CD14-positive monocyte (primary cell): ENCODE measurements around the gene ZNF70. TPM values are rescaled to one million over a fixed set of nuclear protein-coding genes. Genes with fewer than 3 reads are reported as not detected.

Experiments
- DNase-seq, 3 donors: peaks; one replicate each; pipeline ENCODE4 v3.0.0-alpha.2; 2011 to 2022
- H2AFZ ChIP-seq: 2 replicates; pipeline ENCODE4 v1.6.0; 2012; ENCODE audit warnings: mild to moderate bottlenecking, low read depth, low read length, inconsistent platforms; ENCODE audit not compliant: insufficient read depth, poor library complexity, severe bottlenecking
- H3K27ac ChIP-seq, 2 donors: 1 replicate in 1 of 2; 2 replicates in 1 of 2; pipeline ENCODE4 v1.5.1; 2012 to 2013; ENCODE audit warnings: low read length in 2 of 2, control low read depth in 1 of 2, inconsistent platforms in 1 of 2, low read depth in 1 of 2, mild to moderate bottlenecking in 1 of 2
- H3K27me3 ChIP-seq, 2 donors: one replicate each; pipeline versions ENCODE4 v1.6.0 to v1.6.1; 2011 to 2013; ENCODE audit warnings: low read length in 2 of 2; ENCODE audit not compliant: control insufficient read depth in 2 of 2, insufficient read depth in 2 of 2
- H3K36me3 ChIP-seq, 2 donors: replicated peaks in 1 of 2; 1 replicate in 1 of 2; 2 replicates in 1 of 2; pipeline versions ENCODE4 v1.5.1 to v1.6.1; 2012 to 2013; ENCODE audit warnings: low read length in 2 of 2, control low read depth in 1 of 2, inconsistent platforms in 1 of 2, mild to moderate bottlenecking in 1 of 2; ENCODE audit not compliant: insufficient read depth in 2 of 2, control insufficient read depth in 1 of 2
- H3K4me1 ChIP-seq, 2 donors: 1 replicate in 1 of 2; 2 replicates in 1 of 2; pipeline versions ENCODE4 v1.5.1 to v1.6.1; 2012 to 2013; ENCODE audit warnings: low read length in 2 of 2, control low read depth in 1 of 2, inconsistent platforms in 1 of 2, mild to moderate bottlenecking in 1 of 2, moderate library complexity in 1 of 2; ENCODE audit not compliant: insufficient read depth in 2 of 2, control insufficient read depth in 1 of 2
- H3K4me2 ChIP-seq: replicated peaks from 2 replicates; pipeline ENCODE3; 2012; ENCODE audit warnings: low read length, moderate library complexity, mild to moderate bottlenecking; ENCODE audit not compliant: poor library complexity, severe bottlenecking; ENCODE audit errors: extremely low read depth
- H3K4me3 ChIP-seq, 3 experiments: fragments of 200-600 bp in 1 of 3; sonication (generic) in 1 of 3; replicated peaks in 1 of 3; 1 replicate in 2 of 3; 2 replicates in 1 of 3; pipeline ENCODE4 v1.5.1; 2011 to 2013; ENCODE audit warnings: low read length in 3 of 3, mild to moderate bottlenecking in 3 of 3, control low read depth in 2 of 3, low read depth in 2 of 3, inconsistent platforms in 1 of 3, moderate library complexity in 1 of 3
- H3K79me2 ChIP-seq: 2 replicates; pipeline ENCODE4 v1.6.0; 2012; ENCODE audit warnings: mild to moderate bottlenecking, control low read depth, inconsistent platforms, low read length, moderate library complexity; ENCODE audit not compliant: insufficient read depth
- H3K9ac ChIP-seq: 2 replicates; pipeline ENCODE4 v1.6.0; 2017; ENCODE audit warnings: low read length, mild to moderate bottlenecking; ENCODE audit not compliant: insufficient read depth, poor library complexity, severe bottlenecking
- H3K9me3 ChIP-seq, 2 donors: replicated peaks in 1 of 2; 1 replicate in 1 of 2; 2 replicates in 1 of 2; pipeline versions ENCODE4 v1.5.1 to v1.6.1; 2012 to 2013; ENCODE audit warnings: low read length in 2 of 2, control low read depth in 1 of 2; ENCODE audit not compliant: control insufficient read depth in 1 of 2, insufficient read depth in 1 of 2
- H4K20me1 ChIP-seq: 2 replicates; pipeline ENCODE4 v1.6.0; 2012; ENCODE audit warnings: mild to moderate bottlenecking, low read length, control low read depth, moderate library complexity; ENCODE audit not compliant: insufficient read depth
- H3K27ac Mint-ChIP-seq, 7 donors: one replicate each; pipeline ENCODE4 v1.8.0; 2020; ENCODE audit warnings: mild to moderate bottlenecking in 7 of 7, mixed read lengths in 7 of 7, moderate library complexity in 6 of 7, inconsistent platforms in 2 of 7
- H3K27me3 Mint-ChIP-seq, 3 donors: one replicate each; pipeline ENCODE4 v1.8.0; 2021 to 2022; ENCODE audit warnings: low read depth in 3 of 3, mild to moderate bottlenecking in 3 of 3, mixed read lengths in 3 of 3, moderate library complexity in 3 of 3, inconsistent platforms in 1 of 3
- H3K36me3 Mint-ChIP-seq, 2 donors: one replicate each; pipeline ENCODE4 v1.8.0; 2020; ENCODE audit warnings: mixed read lengths in 2 of 2, inconsistent platforms in 1 of 2, mild to moderate bottlenecking in 1 of 2
- H3K4me1 Mint-ChIP-seq: one replicate; pipeline ENCODE4 v1.8.0; 2020; ENCODE audit warnings: mild to moderate bottlenecking, mixed read lengths
- H3K4me3 Mint-ChIP-seq, 2 donors: one replicate each; pipeline ENCODE4 v1.8.0; 2020; ENCODE audit warnings: mild to moderate bottlenecking in 2 of 2, mixed read lengths in 2 of 2, moderate library complexity in 1 of 2
- H3K9me3 Mint-ChIP-seq, 7 donors: one replicate each; pipeline ENCODE4 v1.8.0; 2020 to 2022; ENCODE audit warnings: mixed read lengths in 7 of 7, mild to moderate bottlenecking in 6 of 7, moderate library complexity in 6 of 7, inconsistent platforms in 2 of 7
- WGBS: methylation state at CpG from one replicate; pipeline ENCODE4 v1.1.5; 2013; ENCODE audit warnings: missing lambda C conversion rate; ENCODE audit not compliant: insufficient coverage; 5-methylcytosine and 5-hydroxymethylcytosine counted together
- intact Hi-C, 2 donors: fragments of 100-400 bp; cut with micrococcal nuclease; formaldehyde crosslinking; loops; one replicate each; pipeline versions ENCODE4 v1.15.0 to v1.15.1; 2023
- polyA plus RNA-seq, 3 donors: library from polyadenylated mRNA; depleted of rRNA in 1 of 3; unstranded in 2 of 3; stranded (reverse) in 1 of 3; fragments of 300-500 nt in 2 of 3; fragments of >200 nt in 1 of 3; fragmentation: Illumina TruSeq in 2 of 3; gene quantifications; 1 replicate in 2 of 3; 2 replicates in 1 of 3; pipeline ENCODE4 v1.2.3, GENCODE V29; 2012 to 2021
- TF ChIP-seq, protein P1 (sequence below): fragments of 200-600 bp; IDR thresholded peaks from one replicate; pipeline ENCODE4 v1.8.0; 2022; ENCODE audit warnings: antibody characterized with exemption, mild to moderate bottlenecking

The ZNF70 gene
- polyA plus RNA-seq, 3 donors = 0.04 to 0.85 (median 0.09) TPM

DNA sequence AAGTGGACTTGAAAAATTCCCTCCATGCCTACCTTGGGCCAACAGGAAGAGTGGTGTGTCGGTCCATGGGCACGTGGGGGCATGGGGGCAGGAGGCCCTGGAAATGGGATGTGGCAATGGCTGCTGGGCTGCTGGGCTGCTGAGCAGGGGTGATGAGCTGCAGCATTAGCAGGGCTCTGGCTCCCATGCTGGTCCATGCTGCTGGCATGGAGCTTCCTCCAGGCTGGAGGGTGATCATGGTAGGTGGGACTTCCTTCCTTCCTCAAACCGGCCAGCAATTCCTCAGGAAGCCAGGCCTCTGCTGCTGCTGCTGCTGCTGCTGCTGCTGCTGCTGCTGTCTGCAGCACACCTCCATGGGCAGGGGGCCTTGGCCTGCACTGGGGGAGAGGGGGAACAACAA is 55.8 kb downstream of the ZNF70 start:
- no peaks in the 10 kb centered on the region for H3K27me3 ChIP-seq
- peaks cover 38 to 73% of the 10 kb centered on the region in 2 donors for H3K36me3 ChIP-seq
- H3K79me2 ChIP-seq = peaks cover 11% of the 10 kb centered on the region
- H3K4me1 Mint-ChIP-seq = peaks cover 43% of the 10 kb centered on the region
- no peak overlapping the region for H2AFZ ChIP-seq
- peak overlapping the region; percentile 78 to 90 for H3K27ac ChIP-seq
- H3K36me3 Mint-ChIP-seq = peaks cover 65 to 75% of the 10 kb centered on the region in 2 donors
- TF ChIP-seq, protein P1, sequence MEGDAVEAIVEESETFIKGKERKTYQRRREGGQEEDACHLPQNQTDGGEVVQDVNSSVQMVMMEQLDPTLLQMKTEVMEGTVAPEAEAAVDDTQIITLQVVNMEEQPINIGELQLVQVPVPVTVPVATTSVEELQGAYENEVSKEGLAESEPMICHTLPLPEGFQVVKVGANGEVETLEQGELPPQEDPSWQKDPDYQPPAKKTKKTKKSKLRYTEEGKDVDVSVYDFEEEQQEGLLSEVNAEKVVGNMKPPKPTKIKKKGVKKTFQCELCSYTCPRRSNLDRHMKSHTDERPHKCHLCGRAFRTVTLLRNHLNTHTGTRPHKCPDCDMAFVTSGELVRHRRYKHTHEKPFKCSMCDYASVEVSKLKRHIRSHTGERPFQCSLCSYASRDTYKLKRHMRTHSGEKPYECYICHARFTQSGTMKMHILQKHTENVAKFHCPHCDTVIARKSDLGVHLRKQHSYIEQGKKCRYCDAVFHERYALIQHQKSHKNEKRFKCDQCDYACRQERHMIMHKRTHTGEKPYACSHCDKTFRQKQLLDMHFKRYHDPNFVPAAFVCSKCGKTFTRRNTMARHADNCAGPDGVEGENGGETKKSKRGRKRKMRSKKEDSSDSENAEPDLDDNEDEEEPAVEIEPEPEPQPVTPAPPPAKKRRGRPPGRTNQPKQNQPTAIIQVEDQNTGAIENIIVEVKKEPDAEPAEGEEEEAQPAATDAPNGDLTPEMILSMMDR = no peak
- no peaks in the 10 kb centered on the region for H3K9me3 Mint-ChIP-seq
- no peak overlapping the region for H3K4me2 ChIP-seq
- no peaks in the 10 kb centered on the region for H4K20me1 ChIP-seq
- no peak overlapping the region for H3K9ac ChIP-seq
- 0% methylated on average over 2 of the region's 3 CpGs for WGBS
- no peaks in the 10 kb centered on the region for H3K9me3 ChIP-seq
- H3K4me3 ChIP-seq = no peak overlapping the region
- H3K4me1 ChIP-seq = peaks cover 40 to 41% of the 10 kb centered on the region in 2 donors
- no peak for DNase-seq
- H3K4me3 Mint-ChIP-seq = peak overlapping the region in 1 of 2 donors; percentile 16
- peak overlapping the region; percentile 93 to 98 (median 97) for H3K27ac Mint-ChIP-seq
- intact Hi-C loops = no loop called here
- no peaks in the 10 kb centered on the region for H3K27me3 Mint-ChIP-seq

DNA sequence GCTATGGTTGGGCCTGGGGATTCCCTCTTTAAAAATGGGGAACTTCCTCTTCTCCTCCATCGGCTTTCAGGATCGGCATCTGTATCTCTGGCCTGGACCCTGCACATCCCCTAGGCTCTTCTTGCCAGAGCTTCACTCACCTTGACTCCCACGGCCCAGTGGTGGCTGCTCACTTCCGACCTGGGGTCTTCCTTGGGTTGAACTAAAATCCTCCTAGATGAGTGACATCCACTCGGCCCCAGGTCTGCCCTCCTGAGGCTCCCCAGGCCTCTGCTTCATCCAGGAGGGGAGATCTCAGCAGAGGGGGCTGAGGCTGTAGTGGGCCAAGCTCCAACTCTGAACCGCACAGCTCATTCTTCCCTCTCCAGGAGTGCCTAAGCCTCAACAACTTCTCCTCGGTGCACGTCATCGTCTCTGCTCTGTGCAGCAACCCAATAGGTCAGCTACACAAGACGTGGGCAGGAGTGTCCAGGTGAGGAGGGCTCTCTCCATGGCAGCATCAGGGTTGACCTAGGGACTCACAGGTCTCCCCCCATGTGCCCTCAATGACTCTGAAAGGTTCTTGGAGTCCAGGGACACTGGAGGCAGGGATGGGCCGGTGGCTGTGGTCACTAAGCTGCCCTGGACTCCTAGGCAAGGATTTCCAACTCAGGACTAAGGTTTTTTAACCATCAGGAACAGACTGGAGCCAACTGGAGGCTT is 56.8 kb downstream of the ZNF70 start:
- Histone ChIP-seq H2AFZ (no peak overlapping the region), H3K79me2 (peaks cover 11% of the 10 kb centered on the region), H3K9ac (no peak overlapping the region), H3K4me3 (no peak overlapping the region), H3K4me1 (peaks cover 40 to 41% of the 10 kb centered on the region in 2 donors), H3K27me3 (no peaks in the 10 kb centered on the region), H3K27ac (peak overlapping the region in 1 of 2 donors; percentile 90), H4K20me1 (no peaks in the 10 kb centered on the region), H3K9me3 (no peaks in the 10 kb centered on the region), H3K36me3 (peaks cover 34 to 73% of the 10 kb centered on the region in 2 donors), H3K4me2 (no peak overlapping the region)
- no peaks in the 10 kb centered on the region for H3K27me3 Mint-ChIP-seq
- intact Hi-C loops = no loop called here
- DNase-seq = no peak
- H3K36me3 Mint-ChIP-seq = peaks cover 66 to 76% of the 10 kb centered on the region in 2 donors
- TF ChIP-seq, protein P1 = no peak
- WGBS = 89% methylated on average over 7 of the region's 11 CpGs
- no peak overlapping the region for H3K4me3 Mint-ChIP-seq
- peaks cover 45% of the 10 kb centered on the region for H3K4me1 Mint-ChIP-seq
- no peaks in the 10 kb centered on the region for H3K9me3 Mint-ChIP-seq
- H3K27ac Mint-ChIP-seq = peak overlapping the region in 5 of 7 donors; percentile 3 to 98 (median 9)
